K562 (cell line): ENCODE data around the gene SUPT5H. TPM values are rescaled to one million over a fixed set of nuclear protein-coding genes. Genes with fewer than 3 reads are reported as not detected.
A peak's percentile ranks its signal among the peaks of the same experiment; 100 is the strongest.

Experiments
- CC2D1A ChIP-seq: fragments of 450-650 bp; IDR thresholded peaks from 2 replicates; pipeline ENCODE4 v1.6.1; 2017; ENCODE audit warnings: mild to moderate bottlenecking
- HNRNPH1 ChIP-seq: fragments of 200-400 bp; formaldehyde crosslinking; optimal IDR thresholded peaks from 2 replicates; pipeline ENCODE3; 2017; ENCODE audit warnings: low read depth, mild to moderate bottlenecking, low read length, moderate library complexity
- MEF2D ChIP-seq: conservative IDR thresholded peaks from 2 replicates; pipeline ENCODE4 v1.6.1; 2016; ENCODE audit warnings: low read depth, missing genetic modification characterization, missing compliant biosample characterization
- MIER1 ChIP-seq: fragments of 450-650 bp; IDR thresholded peaks from 2 replicates; pipeline ENCODE4 v1.6.1; 2016; ENCODE audit warnings: antibody characterized with exemption, mild to moderate bottlenecking, low read depth
- NFXL1 ChIP-seq: fragments of 450-650 bp; formaldehyde crosslinking; IDR thresholded peaks from 2 replicates; pipeline ENCODE4 v1.4.0; 2021; ENCODE audit warnings: mild to moderate bottlenecking
- SMARCA4 ChIP-seq: fragments of 450-650 bp; IDR thresholded peaks from 2 replicates; pipeline ENCODE4 v1.6.1; 2016
- SREBF1 ChIP-seq: fragments of 150-350 bp; IDR thresholded peaks from 2 replicates; pipeline ENCODE4 v1.6.1; 2014; ENCODE audit warnings: antibody characterized with exemption, low read depth, low read length, borderline replicate concordance
- ZNF316 ChIP-seq: fragments of 450-650 bp; IDR thresholded peaks from 2 replicates; pipeline ENCODE4 v1.6.1; 2016
- polyA plus RNA-seq, 8 experiments: library from polyadenylated mRNA; depleted of rRNA in 4 of 8; stranded (reverse) in 5 of 8; unstranded in 3 of 8; fragments of >200 nt; fragmentation: Nextera tagmentation in 2 of 8; fragmentation: Illumina TruSeq in 1 of 8; extraction: Ambion mirVana in 2 of 8; extraction: Trizol in 1 of 8; gene quantifications; 2 replicates each; pipeline versions ENCODE4 v1.2.1 to v1.2.3, GENCODE V29; 2011 to 2014; ENCODE audit warnings: inconsistent platforms in 1 of 8, missing spikeins in 1 of 8
- total RNA-seq, 7 experiments: library from RNA; depleted of rRNA in 6 of 7; stranded (reverse); fragments of >200 nt in 6 of 7; fragmentation: Illumina TruSeq in 2 of 7; extraction: Trizol in 2 of 7; gene quantifications; 2 replicates each; pipeline versions ENCODE4 v1.2.1 to v1.2.3, GENCODE V29; 2011 to 2021; ENCODE audit warnings: low replicate concordance in 1 of 7
- TF ChIP-seq, protein P1 (sequence below): sonication (generic); formaldehyde crosslinking; IDR thresholded peaks from 2 replicates; pipeline ENCODE4 v1.8.0; 2023; ENCODE audit warnings: mild to moderate bottlenecking, missing genetic modification reagents
- TF ChIP-seq, protein P2 (sequence below): fragments of 450-650 bp; IDR thresholded peaks from 2 replicates; pipeline ENCODE4 v1.7.1; 2018; ENCODE audit warnings: mild to moderate bottlenecking, low read depth; ENCODE audit not compliant: partially characterized antibody

The SUPT5H gene
- total and polyA plus RNA-seq, 9 of the 15 experiments (the other 6 are each of a cell fraction or from before 2014, with no cell fraction given): 13.3 to 85.9 (median 35.9) TPM

DNA sequence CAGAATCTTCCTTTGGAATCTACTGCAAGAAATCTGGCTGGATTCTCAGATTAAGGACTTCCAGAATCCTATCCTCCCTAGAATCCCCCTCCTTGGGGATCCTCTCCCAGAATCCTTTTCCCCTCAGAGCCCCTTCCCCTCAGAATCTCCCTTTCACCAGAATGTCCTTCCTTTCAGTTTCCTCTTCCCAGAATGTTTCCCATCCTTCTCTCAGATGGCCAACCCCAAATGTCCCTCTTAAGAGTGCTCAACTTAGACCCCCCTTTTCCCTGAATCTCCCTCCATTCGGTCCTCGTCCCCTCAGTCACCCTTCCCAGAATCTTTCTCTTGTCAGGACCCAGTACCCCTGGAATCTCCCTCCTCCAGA lies 9.0 kb upstream of the SUPT5H start (continued):
- TF ChIP-seq MIER1: 0 out of 2 replicates have a peak, but pooled peaks have one; percentile 31
- TF ChIP-seq, protein P1, sequence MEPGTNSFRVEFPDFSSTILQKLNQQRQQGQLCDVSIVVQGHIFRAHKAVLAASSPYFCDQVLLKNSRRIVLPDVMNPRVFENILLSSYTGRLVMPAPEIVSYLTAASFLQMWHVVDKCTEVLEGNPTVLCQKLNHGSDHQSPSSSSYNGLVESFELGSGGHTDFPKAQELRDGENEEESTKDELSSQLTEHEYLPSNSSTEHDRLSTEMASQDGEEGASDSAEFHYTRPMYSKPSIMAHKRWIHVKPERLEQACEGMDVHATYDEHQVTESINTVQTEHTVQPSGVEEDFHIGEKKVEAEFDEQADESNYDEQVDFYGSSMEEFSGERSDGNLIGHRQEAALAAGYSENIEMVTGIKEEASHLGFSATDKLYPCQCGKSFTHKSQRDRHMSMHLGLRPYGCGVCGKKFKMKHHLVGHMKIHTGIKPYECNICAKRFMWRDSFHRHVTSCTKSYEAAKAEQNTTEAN: no peak
- TF ChIP-seq CC2D1A: peak; percentile 91; the same call in 1 of the 2 replicates
- no peak for TF ChIP-seq NFXL1 (CRISPR knock-in tag)
- TF ChIP-seq, protein P2, sequence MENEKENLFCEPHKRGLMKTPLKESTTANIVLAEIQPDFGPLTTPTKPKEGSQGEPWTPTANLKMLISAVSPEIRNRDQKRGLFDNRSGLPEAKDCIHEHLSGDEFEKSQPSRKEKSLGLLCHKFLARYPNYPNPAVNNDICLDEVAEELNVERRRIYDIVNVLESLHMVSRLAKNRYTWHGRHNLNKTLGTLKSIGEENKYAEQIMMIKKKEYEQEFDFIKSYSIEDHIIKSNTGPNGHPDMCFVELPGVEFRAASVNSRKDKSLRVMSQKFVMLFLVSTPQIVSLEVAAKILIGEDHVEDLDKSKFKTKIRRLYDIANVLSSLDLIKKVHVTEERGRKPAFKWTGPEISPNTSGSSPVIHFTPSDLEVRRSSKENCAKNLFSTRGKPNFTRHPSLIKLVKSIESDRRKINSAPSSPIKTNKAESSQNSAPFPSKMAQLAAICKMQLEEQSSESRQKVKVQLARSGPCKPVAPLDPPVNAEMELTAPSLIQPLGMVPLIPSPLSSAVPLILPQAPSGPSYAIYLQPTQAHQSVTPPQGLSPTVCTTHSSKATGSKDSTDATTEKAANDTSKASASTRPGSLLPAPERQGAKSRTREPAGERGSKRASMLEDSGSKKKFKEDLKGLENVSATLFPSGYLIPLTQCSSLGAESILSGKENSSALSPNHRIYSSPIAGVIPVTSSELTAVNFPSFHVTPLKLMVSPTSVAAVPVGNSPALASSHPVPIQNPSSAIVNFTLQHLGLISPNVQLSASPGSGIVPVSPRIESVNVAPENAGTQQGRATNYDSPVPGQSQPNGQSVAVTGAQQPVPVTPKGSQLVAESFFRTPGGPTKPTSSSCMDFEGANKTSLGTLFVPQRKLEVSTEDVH: no peak
- no peak for TF ChIP-seq HNRNPH1
- no peak for TF ChIP-seq MEF2D (tag)
- TF ChIP-seq ZNF316: 0 out of 2 replicates have a peak, but pooled peaks have one; percentile 2
- TF ChIP-seq SMARCA4: peak; percentile 15; the same call in 1 of the 2 replicates
- 0 out of 2 replicates have a peak, but pooled peaks have one; percentile 3 for TF ChIP-seq SREBF1
- TF ChIP-seq, all 486 proteins: peak for 11
